ENCODE measurements around the gene BMP7.
A peak's percentile ranks its signal among the peaks of the same experiment; 100 is the strongest.
"Not testable (repeated sequence)": the region's sequence is repeated elsewhere in the genome, so short reads cannot be mapped to it uniquely, and the experiment has no call there.

BMP7 gene

GRCh38 chr20:57264908-57265335 lies 1.5 kb downstream of the BMP7 start:
- not testable (repeated sequence) for DNase-seq

- DNase-seq, result peak in 2 of 4 experiments; percentile 10 to 27
Measured at GRCh38 chr20:57263801-57264792, 2.3 kb downstream of the BMP7 start.

- DNase-seq, result no peak
Measured at GRCh38 chr20:57262784-57263609, 3.4 kb downstream of the BMP7 start.

GRCh38 chr20:57262301-57262700 lies 4.1 kb downstream of the BMP7 start:
- DNase-seq, result no peak

- DNase-seq, result no peak
Measured at GRCh38 chr20:57261457-57262251, 4.8 kb downstream of the BMP7 start.

GRCh38 chr20:57260934-57261333 lies 5.5 kb downstream of the BMP7 start:
- DNase-seq, result no peak

GRCh38 chr20:57259938-57260921 lies 6.2 kb downstream of the BMP7 start:
- no peak for DNase-seq

GRCh38 chr20:57259121-57259937 lies 7.1 kb downstream of the BMP7 start:
- DNase-seq, result no peak

GRCh38 chr20:57257701-57258453 lies 8.6 kb downstream of the BMP7 start:
- DNase-seq, result no peak

GRCh38 chr20:57256908-57257307 lies 9.5 kb downstream of the BMP7 start:
- DNase-seq, result no peak

GRCh38 chr20:57256205-57256604 lies 10.2 kb downstream of the BMP7 start:
- no peak for DNase-seq

GRCh38 chr20:57255183-57255582 lies 11.3 kb downstream of the BMP7 start:
- no peak for DNase-seq

- DNase-seq, result no peak
Measured at GRCh38 chr20:57252559-57253162, 13.8 kb downstream of the BMP7 start.

- DNase-seq, result no peak
Measured at GRCh38 chr20:57251949-57252348, 14.5 kb downstream of the BMP7 start.

- DNase-seq, result no peak
Measured at GRCh38 chr20:57251344-57251743, 15.1 kb downstream of the BMP7 start.

- DNase-seq, result no peak
Measured at GRCh38 chr20:57250607-57251343, 15.7 kb downstream of the BMP7 start.

GRCh38 chr20:57249772-57250171 lies 16.7 kb downstream of the BMP7 start:
- DNase-seq, result no peak

GRCh38 chr20:57249073-57249472 lies 17.4 kb downstream of the BMP7 start:
- no peak for DNase-seq
